MCF 10A (cell line): Measurements from ENCODE around the gene LRPPRC. TPM values are rescaled to one million over a fixed set of nuclear protein-coding genes. Genes with fewer than 3 reads are reported as not detected.

Source experiments
- BruUV-seq: library from RNA; stranded (reverse); fragments of 400-500 nt; replicated peaks from 2 replicates; lab custom pipeline; 2021; lab: Mats Ljungman, UMichigan
- CTCF ChIA-PET: fragments of 300-600 bp; sonication (Branson Sonifier 250); formaldehyde crosslinking; extraction: SDS; loops from one replicate; lab custom pipeline; 2021; ENCODE audit warnings: antibody characterized with exemption, inconsistent platforms; lab: Yijun Ruan, JAX
- POLR2A ChIA-PET: fragments of 300-600, 350-650 bp; sonication (Branson Sonifier 250); formaldehyde crosslinking; extraction: SDS; loops from one replicate; lab custom pipeline; 2020; ENCODE audit warnings: antibody characterized with exemption, inconsistent platforms; lab: Yijun Ruan, JAX
- DNase-seq: peaks from one replicate; pipeline ENCODE4 v3.0.0-alpha.2; 2018; ENCODE audit not compliant: unreplicated experiment
- H3K27ac Mint-ChIP-seq: one replicate; pipeline ENCODE4 v1.8.0; 2022; ENCODE audit warnings: mild to moderate bottlenecking, low read depth, mixed read lengths; ENCODE audit not compliant: unreplicated experiment
- H3K27me3 Mint-ChIP-seq: one replicate; pipeline ENCODE4 v1.8.0; 2022; ENCODE audit warnings: mixed read lengths; ENCODE audit not compliant: insufficient read depth, unreplicated experiment
- H3K36me3 Mint-ChIP-seq: one replicate; pipeline ENCODE4 v1.8.0; 2022; ENCODE audit warnings: mild to moderate bottlenecking, moderate library complexity, mixed read lengths; ENCODE audit not compliant: insufficient read depth, unreplicated experiment
- H3K4me1 Mint-ChIP-seq: one replicate; pipeline ENCODE4 v1.8.0; 2022; ENCODE audit warnings: mixed read lengths; ENCODE audit not compliant: insufficient read depth, unreplicated experiment
- H3K4me3 Mint-ChIP-seq: one replicate; pipeline ENCODE4 v1.8.0; 2022; ENCODE audit warnings: mild to moderate bottlenecking, moderate library complexity, mixed read lengths; ENCODE audit not compliant: unreplicated experiment
- H3K9me3 Mint-ChIP-seq: one replicate; pipeline ENCODE4 v1.8.0; 2022; ENCODE audit warnings: mixed read lengths; ENCODE audit not compliant: unreplicated experiment
- CTCF ChIP-seq: fragments of 200-600 bp; IDR thresholded peaks from one replicate; pipeline ENCODE4 v1.8.0; 2022; ENCODE audit warnings: antibody characterized with exemption, mild to moderate bottlenecking; ENCODE audit not compliant: unreplicated experiment
- intact Hi-C: fragments of 100-400 bp; cut with micrococcal nuclease; formaldehyde crosslinking; loops from 2 replicates; pipeline ENCODE4 v1.14.1; 2022
- total RNA-seq: library from RNA; stranded (reverse); gene quantifications from 2 replicates; pipeline ENCODE4 v1.2.3, GENCODE V29; 2022

Gene LRPPRC
- total RNA-seq, 1 experiment from 2014 or later, result 160 TPM

GRCh38 chr2:43960921-43961320, 34.9 kb downstream of the LRPPRC start:
- no peak for TF ChIP-seq CTCF
- BruUV-seq, result no TSS peak
- DNase-seq, result no peak
- Mint-ChIP-seq H3K27ac (no peak overlapping the region), H3K9me3 (no peaks in the 10 kb centered on the region), H3K27me3 (no peaks in the 10 kb centered on the region), H3K4me1 (no peaks in the 10 kb centered on the region), H3K36me3 (peaks cover 85% of the 10 kb centered on the region), H3K4me3 (no peak overlapping the region)
- intact Hi-C loops, result no loop called here
- ChIA-PET POLR2A (interaction anchor here (1.5 to 1.7 kb wide), 2 partner anchors 13 to 35 kb away, joined by 5 to 7 read pairs; partner anchors contain the start of gene LRPPRC), CTCF (interaction anchor here (1.0 to 1.1 kb wide), 2 partner anchors 10 to 46 kb away, joined by 3 read pairs; no protein-coding TSS in a partner anchor)

GRCh38 chr2:43958397-43959275, 37.2 kb downstream of the LRPPRC start:
- ChIA-PET CTCF (interaction anchor here (0.6 kb wide), 1 partner anchor 35 kb away, joined by 3 read pairs; no protein-coding TSS in a partner anchor), POLR2A (interaction anchor here (1.1 to 1.7 kb wide), 2 partner anchors 20 to 38 kb away, joined by 3 to 5 read pairs; partner anchors contain the start of gene LRPPRC)
- intact Hi-C loops, result no loop called here
- Mint-ChIP-seq H3K36me3 (peaks cover 81% of the 10 kb centered on the region), H3K9me3 (no peaks in the 10 kb centered on the region), H3K27ac (no peak overlapping the region), H3K4me1 (no peaks in the 10 kb centered on the region), H3K27me3 (no peaks in the 10 kb centered on the region), H3K4me3 (no peak overlapping the region)
- BruUV-seq, result no TSS peak
- no peak for TF ChIP-seq CTCF
- no peak for DNase-seq

- H3K4me3 Mint-ChIP-seq, result no peak overlapping the region
- no peak overlapping the region for H3K27ac Mint-ChIP-seq
- peak; percentile 60 for DNase-seq
- ChIA-PET CTCF (interaction anchor here (0.6 to 1.0 kb wide), 5 partner anchors 9 to 375 kb away, joined by 3 to 6 read pairs (median 3); no protein-coding TSS in a partner anchor), POLR2A (no interaction called here)
- no TSS peak for BruUV-seq
- H3K4me1 Mint-ChIP-seq, result no peaks in the 10 kb centered on the region
- H3K36me3 Mint-ChIP-seq, result peaks cover 93% of the 10 kb centered on the region
- intact Hi-C loops, result no loop called here
- no peaks in the 10 kb centered on the region for H3K9me3 Mint-ChIP-seq
- TF ChIP-seq CTCF, result no peak
- H3K27me3 Mint-ChIP-seq, result no peaks in the 10 kb centered on the region
Measured at GRCh38 chr2:43950383-43951008, 45.3 kb downstream of the LRPPRC start.

GRCh38 chr2:43948370-43948769, 47.4 kb downstream of the LRPPRC start:
- Mint-ChIP-seq H3K9me3 (no peaks in the 10 kb centered on the region), H3K27ac (no peak overlapping the region), H3K4me3 (no peak overlapping the region), H3K4me1 (no peaks in the 10 kb centered on the region), H3K27me3 (no peaks in the 10 kb centered on the region), H3K36me3 (peaks cover 96% of the 10 kb centered on the region)
- peak; percentile 10 for DNase-seq
- intact Hi-C loops, result no loop called here
- POLR2A ChIA-PET, result interaction anchor here (0.6 to 1.5 kb wide), 3 partner anchors 12 to 48 kb away, joined by 3 to 7 read pairs (median 4); no protein-coding TSS in a partner anchor
- CTCF ChIA-PET, result interaction anchor here (0.5 to 1.1 kb wide), 3 partner anchors 14 to 355 kb away, joined by 3 to 9 read pairs (median 3); no protein-coding TSS in a partner anchor
- no TSS peak for BruUV-seq
- no peak for TF ChIP-seq CTCF
